Gastrocnemius medialis (tissue), 4 donors: ENCODE results near the gene MINDY4. TPM values are rescaled to one million over a fixed set of nuclear protein-coding genes. Genes with fewer than 3 reads are reported as not detected.
A peak's percentile ranks its signal among the peaks of the same experiment; 100 is the strongest.

Source experiments
- ATAC-seq, 2 donors: fragments of 150-250 bp; one replicate each; pipeline ENCODE4 v1.9.1; 2016
- DNase-seq, 2 donors: peaks; one replicate each; pipeline ENCODE4 v3.0.0-alpha.2; 2019
- H3K27ac ChIP-seq, 4 donors: fragments of 200-600 bp; sonication (generic); 1 replicate in 1 of 4; 2 replicates in 3 of 4; pipeline ENCODE4 v1.5.1; 2016 to 2018; ENCODE audit warnings: mild to moderate bottlenecking in 2 of 4, moderate library complexity in 1 of 4
- H3K27me3 ChIP-seq, 3 donors: fragments of 200-600 bp; sonication (generic) in 2 of 3; 1 replicate in 1 of 3; 2 replicates in 2 of 3; pipeline versions ENCODE4 v1.5.1 to v1.6.0; 2016 to 2019; ENCODE audit warnings: mild to moderate bottlenecking in 1 of 3, moderate library complexity in 1 of 3
- H3K36me3 ChIP-seq, 2 donors: fragments of 200-600 bp; sonication (generic) in 1 of 2; one replicate each; pipeline ENCODE4 v1.5.1; 2017 to 2018
- H3K4me1 ChIP-seq, 2 donors: fragments of 200-600 bp; sonication (generic) in 1 of 2; one replicate each; pipeline ENCODE4 v1.5.1; 2016 to 2017; ENCODE audit warnings: mild to moderate bottlenecking in 2 of 2
- H3K4me3 ChIP-seq, 4 donors: fragments of 200-600 bp; sonication (generic) in 3 of 4; 1 replicate in 1 of 4; 2 replicates in 3 of 4; pipeline ENCODE4 v1.5.1; 2016 to 2019; ENCODE audit warnings: mild to moderate bottlenecking in 2 of 4
- H3K9me3 ChIP-seq, 3 donors: fragments of 200-600 bp; sonication (generic) in 2 of 3; 1 replicate in 1 of 3; 2 replicates in 2 of 3; pipeline ENCODE4 v1.5.1; 2016 to 2019
- CTCF ChIP-seq, 5 experiments: fragments of 450-650 bp in 3 of 5; fragments of 200-600 bp in 2 of 5; sonication (generic) in 2 of 5; IDR thresholded peaks in 4 of 5; conservative IDR thresholded peaks in 1 of 5; 1 replicate in 4 of 5; 2 replicates in 1 of 5; pipeline ENCODE4 v1.5.1; 2016 to 2019; ENCODE audit warnings: antibody characterized with exemption in 5 of 5, mild to moderate bottlenecking in 3 of 5, moderate library complexity in 3 of 5
- POLR2A ChIP-seq, 2 donors: fragments of 450-650 bp; IDR thresholded peaks; one replicate each; pipeline ENCODE4 v1.6.1; 2017; ENCODE audit warnings: antibody characterized with exemption in 2 of 2, mild to moderate bottlenecking in 2 of 2, moderate library complexity in 2 of 2
- in situ Hi-C, 4 donors: fragments of 200-750 bp; cut with MboI; loops; one replicate each; pipeline versions ENCODE4 v1.15.0 to v1.8.0; 2017; ENCODE audit warnings: low sequenced_read_pairs in 4 of 4
- intact Hi-C: fragments of 100-400 bp; cut with DNase I; formaldehyde crosslinking; loops from one replicate; pipeline ENCODE4 v1.15.1; 2023; ENCODE audit warnings: low total_unique reads
- total RNA-seq, 4 donors: library from RNA; depleted of rRNA; stranded (reverse); fragments of >200 nt; gene quantifications; one replicate each; pipeline versions ENCODE4 v1.1.0 to v1.2.3, GENCODE V29; 2016

MINDY4 gene
- total RNA-seq, 4 donors from 2014 or later, result 1.4 to 4.3 (median 3.0) TPM

GRCh38 chr7:30778255-30779025 is 7.2 kb downstream of the MINDY4 start:
- no peak for TF ChIP-seq CTCF (IDR thresholded peaks at IDR 0.05 in 4 of 5, conservative IDR thresholded peaks at IDR 0.05 in 1 of 5)
- peak in 1 of 2 donors; percentile 14 for TF ChIP-seq POLR2A (IDR thresholded peaks at IDR 0.05)
- in situ Hi-C loops (no loop called here), intact Hi-C loops (no loop called here)
- Histone ChIP-seq H3K27ac (peak overlapping the region; percentile 67 to 85 (median 80)), H3K36me3 (no peaks in the 10 kb centered on the region), H3K4me1 (peaks cover 31 to 37% of the 10 kb centered on the region in 2 donors), H3K4me3 (peak overlapping the region in 2 of 4 donors; percentile 22 to 30), H3K27me3 (no peaks in the 10 kb centered on the region), H3K9me3 (no peaks in the 10 kb centered on the region)
- DNase-seq (peak; percentile 20 to 55), ATAC-seq (peak; percentile 97 to 98)

- intact Hi-C loops (no loop called here), in situ Hi-C loops (no loop called here)
- Histone ChIP-seq H3K36me3 (no peaks in the 10 kb centered on the region), H3K27ac (peak overlapping the region in 3 of 4 donors; percentile 76 to 85 (median 84)), H3K9me3 (no peaks in the 10 kb centered on the region), H3K4me3 (no peak overlapping the region), H3K4me1 (peaks cover 31 to 37% of the 10 kb centered on the region in 2 donors), H3K27me3 (no peaks in the 10 kb centered on the region)
- ATAC-seq (no peak), DNase-seq (no peak)
- TF ChIP-seq POLR2A (IDR thresholded peaks at IDR 0.05) (no peak), CTCF (IDR thresholded peaks at IDR 0.05 in 4 of 5, conservative IDR thresholded peaks at IDR 0.05 in 1 of 5) (no peak)
These were observed 8.4 kb downstream of the MINDY4 start for GRCh38 chr7:30779574-30779973.

GRCh38 chr7:30780941-30781340 is 9.7 kb downstream of the MINDY4 start:
- H3K36me3 ChIP-seq, result peaks cover 0 to 3% of the 10 kb centered on the region in 2 donors
- peaks cover 31 to 37% of the 10 kb centered on the region in 2 donors for H3K4me1 ChIP-seq
- ATAC-seq, result peak; percentile 49 to 62
- no peak overlapping the region for H3K4me3 ChIP-seq
- intact Hi-C loops, result no loop called here
- no peaks in the 10 kb centered on the region for H3K27me3 ChIP-seq
- in situ Hi-C loops, result no loop called here
- peak; percentile 52 to 67 for DNase-seq
- peak overlapping the region in 3 of 4 donors; percentile 76 to 85 (median 84) for H3K27ac ChIP-seq
- H3K9me3 ChIP-seq, result no peaks in the 10 kb centered on the region
- TF ChIP-seq CTCF (IDR thresholded peaks at IDR 0.05 in 4 of 5, conservative IDR thresholded peaks at IDR 0.05 in 1 of 5) (no peak), POLR2A (IDR thresholded peaks at IDR 0.05) (no peak)

DNA sequence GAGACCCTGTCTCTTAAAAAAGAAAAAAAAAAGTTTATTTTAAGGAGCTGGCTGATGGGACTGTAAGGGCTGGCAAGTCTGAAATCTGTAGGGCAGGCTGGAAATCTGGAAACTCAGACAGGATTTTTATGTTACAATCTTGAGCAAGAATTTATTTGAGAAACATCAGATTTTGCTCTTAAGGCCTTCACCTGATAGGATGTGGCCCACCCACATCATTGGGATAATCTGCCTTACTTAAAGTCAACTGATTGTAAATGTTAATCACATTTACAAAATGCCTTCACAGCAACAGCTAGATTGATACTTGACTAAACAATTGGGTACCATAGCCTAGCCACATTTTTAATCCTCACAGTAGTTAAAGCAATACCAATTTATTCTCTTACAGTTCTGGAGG is 11.5 kb downstream of the MINDY4 start:
- ATAC-seq, result no peak
- TF ChIP-seq CTCF (IDR thresholded peaks at IDR 0.05 in 4 of 5, conservative IDR thresholded peaks at IDR 0.05 in 1 of 5) (no peak), POLR2A (IDR thresholded peaks at IDR 0.05) (no peak)
- no peaks in the 10 kb centered on the region for H3K9me3 ChIP-seq
- H3K4me1 ChIP-seq, result peaks cover 28 to 31% of the 10 kb centered on the region in 2 donors
- no peak for DNase-seq
- in situ Hi-C loops (no loop called here), intact Hi-C loops (no loop called here)
- H3K27ac ChIP-seq, result no peak overlapping the region
- no peak overlapping the region for H3K4me3 ChIP-seq
- no peaks in the 10 kb centered on the region for H3K27me3 ChIP-seq
- peaks cover 0 to 3% of the 10 kb centered on the region in 2 donors for H3K36me3 ChIP-seq
